Kidney capillary endothelial cell (primary cell): ENCODE data around the gene ZNF474.

ENCODE experiments used
- DNase-seq: peaks from one replicate; pipeline ENCODE4 v3.0.0-alpha.2; 2018; ENCODE audit warnings: low spot score

ZNF474 gene

DNA sequence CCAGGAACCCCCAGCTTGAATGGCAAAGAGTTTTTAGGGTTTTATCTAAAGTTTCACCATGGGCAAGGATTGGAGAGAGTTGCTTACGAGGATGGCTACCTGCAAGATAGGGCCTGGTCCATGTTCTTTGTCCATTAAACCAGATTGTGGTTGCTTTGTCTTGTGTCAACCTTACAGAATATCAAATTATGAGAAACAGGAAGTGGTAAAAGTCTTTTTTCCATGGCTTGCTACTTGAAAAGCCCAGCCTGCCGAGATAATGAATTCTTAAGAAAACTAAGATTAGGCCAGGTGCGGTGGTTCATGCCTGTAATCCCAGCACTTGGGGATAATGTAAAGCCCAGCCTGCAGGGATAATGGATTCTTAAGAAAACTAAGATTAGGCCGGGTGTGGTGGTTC, 24.4 kb downstream of the ZNF474 start:
- DNase-seq = no peak

DNA sequence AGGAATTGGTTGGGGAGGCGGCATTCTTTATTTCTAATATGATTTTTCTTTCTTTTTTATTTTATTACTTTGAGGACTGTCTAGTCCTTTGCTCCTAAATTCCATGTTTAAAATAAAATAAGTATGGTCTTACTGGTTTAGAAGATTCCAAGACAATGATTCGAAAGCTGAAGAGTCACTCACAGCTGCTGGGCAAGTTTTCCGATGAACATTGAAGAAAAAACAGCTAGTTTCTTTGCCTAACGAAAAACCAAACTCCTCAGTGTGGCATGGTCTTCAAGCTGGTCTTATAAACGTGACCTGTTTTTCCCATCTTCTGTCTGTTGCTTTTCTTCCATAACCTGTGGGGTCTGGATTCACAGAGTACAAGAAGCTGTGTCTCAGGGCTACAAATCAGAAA, 25.1 kb downstream of the ZNF474 start:
- DNase-seq = no peak

DNA sequence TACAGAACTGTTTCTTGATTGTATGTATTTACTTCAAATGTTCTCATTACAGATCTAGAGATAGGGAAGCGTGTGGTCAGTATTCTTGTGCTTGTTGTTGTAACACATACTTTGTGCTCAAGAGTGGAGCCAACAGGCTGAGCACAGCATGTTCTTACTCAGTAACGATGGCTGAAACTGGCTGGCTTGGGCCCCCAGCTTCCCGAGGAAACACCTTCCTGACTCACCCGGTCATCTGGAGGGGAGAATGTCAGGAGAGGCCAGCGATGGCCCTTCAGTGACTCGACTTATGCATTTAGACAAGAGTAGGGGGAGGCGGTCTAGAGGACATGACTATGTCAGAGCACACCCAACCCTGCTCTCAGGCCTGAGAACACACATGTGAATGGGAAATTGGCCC, 25.6 kb downstream of the ZNF474 start:
- no peak for DNase-seq

DNA sequence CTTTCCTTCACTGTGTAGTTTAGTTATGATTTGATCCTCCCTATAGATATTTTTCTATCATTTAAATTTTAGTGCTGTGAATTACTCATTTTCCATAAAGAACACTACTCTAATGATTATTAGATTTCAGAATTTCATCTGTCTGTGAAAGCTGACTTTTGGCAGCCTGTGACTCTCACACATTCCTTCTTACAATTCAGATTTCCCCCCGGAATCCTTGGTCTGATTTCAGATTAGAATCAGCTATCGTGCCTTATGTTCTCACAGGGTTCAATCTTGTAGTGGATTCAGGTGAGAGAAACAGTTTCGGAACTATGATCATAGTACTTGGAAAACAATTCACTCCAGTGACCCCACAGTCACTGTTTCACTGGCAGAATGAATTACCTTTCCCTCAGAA, 26.2 kb downstream of the ZNF474 start:
- no peak for DNase-seq

DNA sequence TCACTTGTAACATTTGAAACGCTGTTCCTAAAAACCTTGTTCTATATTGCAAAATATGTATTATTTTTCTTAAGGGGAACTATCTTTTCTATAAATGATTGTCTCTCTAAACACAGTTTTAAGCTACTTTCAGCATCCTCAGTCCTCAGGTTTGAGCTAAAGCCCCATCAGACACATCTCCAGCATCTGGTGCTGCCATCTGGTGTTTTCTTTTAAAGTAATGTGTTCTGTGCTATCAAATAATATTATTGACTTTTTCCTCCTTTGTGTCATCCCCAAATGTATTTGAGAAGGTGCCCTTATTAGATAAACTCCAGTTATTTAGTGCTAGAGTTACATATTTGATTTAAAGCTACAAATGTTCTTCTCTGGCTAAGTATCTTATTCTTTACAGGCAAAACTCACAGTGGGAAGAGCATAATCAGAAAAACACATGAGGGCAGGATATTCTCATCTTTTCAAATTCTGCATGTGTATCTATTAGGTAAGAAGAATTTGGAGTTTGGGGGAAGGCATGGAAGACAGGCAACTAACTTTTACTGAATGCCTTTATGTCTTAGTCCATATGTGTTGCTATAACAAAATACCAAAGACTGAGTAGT, 27.5 kb downstream of the ZNF474 start:
- no peak for DNase-seq

DNA sequence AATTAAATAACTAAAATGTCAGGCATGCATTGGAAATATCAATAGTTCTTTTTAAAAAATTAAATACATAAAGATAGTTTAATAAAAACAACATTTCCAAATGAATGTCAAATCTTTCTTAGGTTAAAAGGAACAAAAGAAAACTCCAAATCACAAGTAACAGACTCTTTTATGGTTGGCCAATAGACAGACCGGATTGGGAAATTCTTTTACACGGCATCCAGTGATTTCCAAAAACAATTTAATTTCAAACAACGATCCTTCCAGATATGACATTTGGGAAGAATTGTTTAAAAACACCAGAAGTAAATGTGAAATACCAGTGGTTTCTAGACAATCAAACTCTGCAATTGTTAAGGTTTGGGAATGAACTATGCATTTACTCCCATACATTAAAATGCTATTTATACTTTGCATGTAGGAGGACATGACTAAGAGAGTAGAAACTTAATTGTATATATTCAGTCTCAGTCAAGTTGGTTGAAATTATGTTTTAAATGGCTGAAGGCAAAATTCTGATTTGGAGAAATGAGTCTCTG, 32.8 kb downstream of the ZNF474 start:
- no peak for DNase-seq

DNA sequence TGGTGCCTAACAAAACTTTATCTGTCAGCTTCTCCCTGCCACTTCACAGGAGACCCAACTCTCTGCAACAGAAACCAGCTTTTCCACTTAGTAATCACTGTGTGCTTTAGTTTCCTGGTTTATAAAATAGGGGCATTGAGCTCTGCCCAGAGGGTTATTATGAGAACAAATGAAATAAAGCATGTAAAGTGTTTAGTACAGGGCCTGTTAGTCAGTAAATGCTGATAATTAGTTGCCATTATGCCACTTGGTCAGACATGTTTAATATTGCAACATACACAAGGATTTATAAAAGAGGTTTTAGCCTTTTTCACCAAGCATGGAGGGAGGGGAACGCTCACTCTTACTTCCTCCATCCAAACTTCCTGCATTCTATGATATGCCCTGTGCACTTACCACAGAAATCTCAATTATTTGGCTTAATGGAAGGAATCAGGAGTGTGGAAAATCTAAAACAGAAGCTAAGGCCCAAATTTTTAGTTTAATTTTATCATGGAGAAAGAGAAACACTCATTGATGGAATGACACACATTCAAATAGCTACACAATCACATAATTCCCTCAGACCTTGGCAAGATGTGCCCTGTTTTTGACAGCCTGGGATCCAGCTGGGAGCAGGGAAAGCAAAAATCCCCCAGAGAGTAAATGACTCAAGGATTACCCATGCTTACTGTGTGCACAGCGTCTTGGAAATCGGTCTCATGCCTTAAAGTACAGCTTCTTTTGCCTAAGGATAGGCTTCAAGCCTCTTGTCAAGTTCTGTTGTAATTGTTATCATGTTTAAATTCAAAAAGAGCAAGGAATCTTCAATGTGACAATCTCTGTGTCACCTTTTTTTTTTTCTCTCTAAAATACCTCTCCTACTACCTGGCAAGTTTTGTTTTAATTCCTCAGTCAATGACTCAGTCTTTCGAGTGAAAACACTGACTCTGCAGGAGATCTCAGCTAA, 34.0 kb downstream of the ZNF474 start:
- DNase-seq = no peak

DNA sequence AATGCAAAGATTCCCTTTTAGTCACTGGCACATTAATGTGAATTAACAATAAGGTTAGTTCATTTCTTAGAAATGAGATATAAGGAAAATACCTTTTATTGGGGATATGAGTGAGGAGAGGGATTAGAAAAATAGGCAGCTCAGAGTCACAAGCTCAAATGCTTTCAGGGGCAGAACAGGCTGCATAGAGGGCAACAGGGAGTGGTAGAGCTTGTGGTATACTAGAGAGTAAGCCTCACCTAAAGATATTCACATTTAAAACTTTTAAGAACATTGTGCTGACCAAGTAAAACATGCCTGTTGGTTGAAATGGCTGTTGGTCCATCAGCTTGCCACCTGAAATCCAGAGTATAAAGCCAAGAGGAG, 34.7 kb downstream of the ZNF474 start:
- DNase-seq = no peak

DNA sequence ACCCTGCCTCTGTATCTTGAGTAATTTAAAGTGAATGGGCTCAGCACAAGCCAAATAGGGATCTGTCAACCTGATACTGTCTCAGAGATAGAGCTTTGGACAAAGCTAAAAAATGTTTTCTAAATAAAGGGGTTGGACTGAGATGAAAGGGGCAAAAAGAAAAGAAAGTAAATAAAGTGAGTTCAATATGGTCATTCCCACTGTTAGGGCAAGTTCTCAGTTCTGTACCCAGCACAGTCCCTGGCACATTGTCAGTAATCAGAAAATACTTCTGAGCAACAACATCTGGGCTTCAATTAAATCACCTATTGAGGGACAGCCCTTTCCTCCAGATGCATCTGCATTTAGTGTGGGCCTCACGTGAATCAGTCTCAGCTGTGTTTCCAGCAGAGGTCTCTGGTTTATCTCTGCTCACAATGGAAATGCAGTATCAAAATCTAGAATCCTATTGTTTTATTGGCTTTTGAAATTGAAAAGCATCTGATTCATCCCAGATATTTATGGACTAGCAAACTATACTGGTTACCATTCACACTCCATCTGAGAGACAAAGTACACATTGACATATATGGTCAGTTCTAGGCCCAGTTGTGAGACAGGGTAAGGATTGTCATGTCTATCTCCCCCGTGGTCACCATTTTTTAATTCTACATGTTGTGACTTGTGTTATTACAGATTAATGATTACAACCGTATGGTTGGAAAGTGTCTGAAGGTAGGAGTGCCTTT, 35.6 kb downstream of the ZNF474 start:
- DNase-seq = no peak

DNA sequence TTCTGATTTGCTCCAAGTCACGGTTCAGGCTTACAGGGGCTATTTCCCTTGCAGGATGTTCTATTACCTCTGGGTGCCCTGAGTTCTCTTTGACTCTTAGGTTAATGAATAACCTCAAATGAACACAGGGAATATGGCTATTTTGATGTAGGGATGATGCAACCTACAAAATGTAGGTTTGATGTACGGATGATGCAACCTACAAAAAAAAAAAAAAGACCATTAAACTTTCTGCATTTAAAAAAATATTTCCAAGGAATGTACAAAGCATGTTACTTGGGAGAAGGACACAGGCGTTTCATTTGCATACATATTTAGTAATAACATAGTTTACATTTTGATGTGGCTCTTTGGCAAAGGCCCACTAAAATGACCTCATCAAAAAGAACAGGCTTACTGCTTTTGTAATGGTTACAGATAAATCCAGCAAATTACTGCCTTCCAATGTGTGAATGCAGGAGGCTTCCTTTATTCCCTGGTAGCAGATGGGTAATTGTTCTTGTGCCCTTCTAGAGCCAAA, 36.3 kb downstream of the ZNF474 start:
- DNase-seq = no peak

- no peak for DNase-seq
Observed at GRCh38 chr5:122169350-122170103, 40.2 kb downstream of the ZNF474 start.

DNA sequence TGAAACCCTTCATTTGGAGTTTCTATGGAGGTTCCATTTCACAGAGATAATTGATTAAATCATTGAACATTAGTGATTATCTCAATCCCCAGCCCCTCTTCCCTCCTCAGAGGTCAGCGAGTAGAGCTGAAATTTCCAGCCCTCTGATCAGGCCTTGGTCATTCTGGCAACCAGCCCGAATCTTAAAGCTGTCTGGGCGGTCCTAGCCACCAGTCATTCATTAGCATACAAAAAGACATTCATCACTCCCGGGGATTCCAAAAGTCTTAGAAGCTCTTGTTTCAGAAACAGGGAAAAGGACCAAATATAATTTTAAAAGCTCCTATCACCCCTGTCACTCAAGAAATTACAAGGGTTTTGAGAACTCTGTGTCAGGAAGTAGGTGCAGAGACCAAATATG, 41.3 kb downstream of the ZNF474 start:
- peak; percentile 52 for DNase-seq

DNA sequence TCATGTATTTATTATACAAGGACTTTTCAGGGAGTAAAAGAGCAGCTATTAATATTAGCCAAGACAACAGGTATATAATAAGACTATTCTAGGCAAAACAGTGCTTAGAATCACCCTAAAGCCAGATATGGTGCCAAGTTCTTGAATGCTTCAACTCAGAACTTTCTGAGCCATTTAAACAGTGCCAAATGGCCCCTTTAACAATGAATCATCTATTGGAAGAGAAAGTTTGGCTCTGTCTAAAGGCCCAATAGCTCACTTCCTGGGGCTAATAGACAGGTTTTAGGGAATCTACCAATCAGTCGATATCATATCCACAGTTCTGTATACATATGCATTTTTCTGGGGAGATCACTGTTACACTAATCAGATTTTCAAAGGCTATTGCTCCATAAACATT, 42.9 kb downstream of the ZNF474 start:
- no peak for DNase-seq

DNA sequence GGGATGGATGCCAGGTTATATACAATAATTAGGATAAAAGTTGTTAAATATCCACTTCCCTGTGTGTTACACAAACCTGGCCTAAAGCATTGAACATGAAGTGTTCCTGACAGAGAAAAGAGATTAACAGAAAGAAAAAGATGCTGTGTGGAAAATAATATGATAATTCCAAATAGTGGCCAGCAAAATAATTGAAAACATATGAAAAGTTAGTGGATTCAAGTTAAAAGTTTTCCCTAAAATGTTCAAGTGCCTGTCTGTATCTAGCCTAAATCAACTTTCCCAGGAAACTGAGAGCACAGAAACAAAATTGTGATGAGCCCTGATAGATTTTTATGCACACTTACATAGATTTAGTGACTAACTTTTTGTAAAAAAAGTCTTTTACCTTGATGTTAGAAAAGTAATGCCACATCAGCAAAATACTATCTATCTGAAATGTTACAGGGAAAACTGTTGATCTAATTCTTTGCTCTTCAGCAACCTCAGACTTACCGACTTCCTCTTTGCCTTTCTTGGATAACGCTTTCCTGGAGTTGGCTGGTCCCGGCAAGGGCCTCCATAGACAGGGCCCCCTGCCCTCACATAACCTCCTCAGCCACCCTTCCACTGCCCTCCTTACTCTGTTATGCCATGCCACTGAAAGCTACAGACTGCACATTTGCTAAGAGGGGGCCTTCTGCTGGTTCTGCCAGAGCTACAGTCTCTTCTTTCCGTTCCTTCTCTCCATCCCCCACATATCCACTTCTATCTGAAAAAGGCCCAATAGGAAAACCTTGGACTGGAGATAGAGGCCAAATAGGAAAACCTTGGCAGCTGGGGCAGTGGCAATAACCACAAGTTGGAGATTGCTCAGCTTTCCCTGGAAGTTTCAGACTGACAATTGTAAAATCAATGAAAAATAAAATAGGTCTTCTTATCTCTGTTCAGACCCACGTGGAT, 44.4 kb downstream of the ZNF474 start:
- no peak for DNase-seq

DNA sequence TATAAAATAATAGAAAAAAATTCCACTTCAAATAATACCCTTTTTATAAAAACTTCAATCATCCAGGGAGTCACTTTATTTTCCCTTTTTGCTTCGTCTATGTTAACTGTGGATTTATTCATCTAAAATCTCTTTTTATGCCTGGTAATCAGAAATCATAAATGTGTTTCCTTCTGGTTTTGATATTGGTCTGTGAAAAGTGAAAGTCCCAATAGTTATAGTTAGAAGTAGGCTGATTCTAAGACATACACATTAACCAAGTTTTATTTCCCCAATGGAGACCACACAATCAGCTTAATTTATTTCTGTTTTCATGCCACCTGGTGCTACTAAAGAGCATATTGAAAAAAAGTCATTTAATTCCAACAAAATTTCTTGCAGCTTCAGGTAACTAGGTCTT, 45.7 kb downstream of the ZNF474 start:
- DNase-seq = no peak

DNA sequence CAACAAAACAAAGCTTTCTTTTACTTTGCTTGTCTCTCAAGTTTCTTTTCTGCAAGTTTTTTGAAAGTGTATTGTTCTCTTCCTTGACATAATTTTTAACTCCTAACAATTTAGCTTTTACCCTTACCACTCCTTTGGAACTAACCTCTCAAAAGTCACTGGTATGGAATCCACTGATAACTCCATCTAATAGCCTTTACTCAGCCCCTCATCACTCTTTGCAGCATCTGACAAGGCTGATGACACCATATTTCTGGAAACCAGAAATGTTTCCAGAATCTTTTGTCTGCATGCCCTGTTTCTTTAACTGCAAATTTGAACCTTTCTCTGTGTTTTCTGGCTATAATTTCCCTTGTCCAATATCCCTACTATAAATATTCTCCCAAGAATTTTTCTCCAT, 46.5 kb downstream of the ZNF474 start:
- DNase-seq = no peak

DNA sequence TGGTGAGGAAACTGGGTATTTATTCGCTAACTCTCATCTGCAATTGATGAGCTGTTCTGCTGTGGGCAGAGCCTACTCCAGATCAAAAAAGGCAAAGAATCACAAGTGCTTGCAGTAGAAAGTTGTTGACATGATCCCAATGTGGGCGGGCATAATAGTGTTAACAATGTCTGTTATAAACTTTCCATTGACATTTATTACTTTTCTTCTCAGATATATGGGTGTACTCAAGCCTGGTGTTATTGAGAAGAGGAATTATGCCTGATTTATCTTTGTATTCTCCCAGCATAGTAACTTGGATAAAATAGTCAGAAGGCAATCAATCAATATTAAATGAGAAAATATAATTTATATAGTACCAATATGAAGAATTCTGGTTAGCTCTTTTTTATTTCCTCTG, 47.8 kb downstream of the ZNF474 start:
- DNase-seq = no peak

DNA sequence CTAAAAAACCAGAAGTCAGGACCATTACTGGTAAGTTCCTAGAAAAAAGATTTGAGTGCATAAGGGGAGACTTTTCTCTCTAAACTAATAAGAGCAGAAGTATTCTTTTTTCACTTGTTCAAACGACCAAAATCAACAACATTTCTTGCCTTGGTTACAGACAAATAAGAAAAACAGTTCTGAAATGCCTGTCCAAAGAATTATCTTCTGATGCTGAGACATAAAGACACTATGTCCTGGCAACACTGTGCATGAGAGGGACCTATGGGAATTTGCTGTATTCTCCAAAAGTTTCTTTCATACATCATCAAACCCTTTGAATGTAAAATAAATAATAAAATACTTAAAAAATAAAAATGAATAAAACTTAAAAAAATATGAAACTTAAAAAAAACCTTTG, 50.4 kb downstream of the ZNF474 start:
- no peak for DNase-seq

- no peak for DNase-seq
Observed at GRCh38 chr5:122180146-122180712, 50.9 kb downstream of the ZNF474 start.

DNA sequence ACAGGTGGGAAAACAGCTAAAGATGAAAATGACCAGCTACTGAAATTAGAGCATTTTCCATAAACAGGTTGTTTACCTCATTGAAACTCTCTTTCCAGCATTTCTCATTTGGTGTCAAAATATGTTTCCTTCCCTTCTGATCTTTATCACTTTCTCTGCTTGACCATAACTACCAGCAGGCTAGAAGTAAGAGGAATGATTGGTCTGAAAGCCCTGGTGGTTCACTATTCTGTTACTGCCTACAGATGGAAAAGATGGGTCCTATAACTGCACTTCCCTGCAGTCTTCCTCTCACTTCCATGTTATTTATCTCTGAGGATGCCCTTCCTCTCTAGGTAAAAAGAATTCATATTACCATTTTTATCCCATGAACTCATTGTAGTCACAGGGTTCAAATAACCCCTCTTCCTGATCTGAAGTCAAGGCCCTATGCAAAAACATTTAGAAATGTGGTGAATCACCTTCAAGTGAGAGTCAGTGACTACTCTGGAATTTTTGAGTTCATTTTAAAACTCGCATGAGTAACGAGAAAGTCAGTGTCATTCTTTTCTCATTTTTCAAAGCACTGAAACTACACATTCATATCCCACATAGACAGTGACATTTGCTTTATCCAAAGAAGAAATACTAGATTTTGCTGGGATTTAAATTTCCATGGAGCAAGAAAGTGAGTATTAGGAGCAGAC, 51.7 kb downstream of the ZNF474 start:
- peak; percentile 86 for DNase-seq
